CD4-positive, alpha-beta T cell treated with Interleukin-6 for 4 hours (primary cell): ENCODE data around the gene LSM14A.
"Not testable (repeated sequence)": the region's sequence is repeated elsewhere in the genome, so short reads cannot be mapped to it uniquely, and the experiment has no call there.

Experiments
- DNase-seq: peaks from one replicate; pipeline ENCODE4 v3.0.0-alpha.2; 2020; ENCODE audit warnings: mixed read lengths

The LSM14A gene

DNA sequence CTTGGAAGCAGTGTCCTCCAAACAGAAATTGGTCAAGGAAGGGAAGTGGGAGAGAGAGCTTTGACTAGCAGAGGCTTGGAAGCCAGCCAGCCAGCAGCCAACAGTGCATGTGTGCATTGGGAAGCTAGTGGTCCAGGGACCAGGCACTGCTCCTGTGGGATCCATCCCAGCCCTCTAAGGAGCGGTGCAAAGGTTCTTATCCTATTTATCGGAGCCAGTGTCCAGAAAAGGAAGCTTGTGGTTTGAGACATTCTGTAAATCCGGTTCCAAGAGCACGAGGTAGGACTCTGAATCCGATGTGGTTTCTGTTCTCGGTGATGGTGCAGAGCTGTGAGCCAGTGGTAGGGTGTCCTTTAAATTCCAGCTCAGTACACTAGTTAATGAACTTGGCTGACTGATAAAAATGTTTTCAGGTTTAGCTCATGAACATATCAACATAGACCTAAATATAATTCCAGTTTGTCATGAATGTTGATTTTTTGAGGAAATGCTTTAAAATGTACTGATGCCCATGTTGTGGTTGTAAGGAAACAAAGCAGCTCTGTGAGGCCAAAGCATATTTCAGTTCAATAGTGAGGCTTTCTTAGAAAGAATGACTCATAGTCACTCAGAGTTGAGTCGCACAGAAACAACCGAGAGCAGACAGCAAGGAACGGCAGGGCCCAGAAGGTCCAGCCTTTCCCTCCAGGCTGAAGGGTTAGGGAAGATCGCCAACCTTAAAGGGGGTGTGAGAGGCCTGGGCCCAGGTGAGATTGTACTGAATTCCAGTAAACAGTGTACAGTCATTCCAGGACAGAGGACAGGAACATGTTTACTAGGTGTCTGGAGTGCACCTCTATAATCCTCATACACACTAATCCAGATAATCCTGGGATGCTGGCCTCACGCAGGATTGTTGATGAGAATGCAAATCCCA is 60.5 kb downstream of the LSM14A start:
- peak; percentile 13 for DNase-seq

DNA sequence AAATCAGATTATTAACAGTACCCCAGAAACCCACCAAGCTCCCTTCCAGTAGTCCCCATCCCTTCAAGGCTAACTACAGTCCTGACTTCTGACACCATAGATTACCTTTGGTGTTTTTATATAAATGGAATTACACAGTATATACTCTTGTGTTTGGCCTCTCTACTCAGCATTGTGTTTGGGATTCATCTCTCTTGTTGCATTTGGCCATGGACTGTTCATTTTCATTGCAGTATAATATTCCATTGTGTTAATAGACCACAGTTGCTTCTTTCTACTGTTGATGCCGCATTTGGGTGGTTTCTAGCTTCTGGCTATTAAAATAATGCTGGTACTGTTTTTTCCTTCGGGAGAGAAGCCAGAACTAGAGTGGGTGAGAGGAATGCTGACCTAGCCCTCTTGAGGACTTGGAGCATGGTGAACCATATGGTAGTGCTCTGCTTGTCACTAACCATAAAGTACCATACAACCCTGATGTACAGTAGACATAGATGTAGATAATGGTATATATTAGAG is 63.2 kb downstream of the LSM14A start:
- DNase-seq = no peak

DNA sequence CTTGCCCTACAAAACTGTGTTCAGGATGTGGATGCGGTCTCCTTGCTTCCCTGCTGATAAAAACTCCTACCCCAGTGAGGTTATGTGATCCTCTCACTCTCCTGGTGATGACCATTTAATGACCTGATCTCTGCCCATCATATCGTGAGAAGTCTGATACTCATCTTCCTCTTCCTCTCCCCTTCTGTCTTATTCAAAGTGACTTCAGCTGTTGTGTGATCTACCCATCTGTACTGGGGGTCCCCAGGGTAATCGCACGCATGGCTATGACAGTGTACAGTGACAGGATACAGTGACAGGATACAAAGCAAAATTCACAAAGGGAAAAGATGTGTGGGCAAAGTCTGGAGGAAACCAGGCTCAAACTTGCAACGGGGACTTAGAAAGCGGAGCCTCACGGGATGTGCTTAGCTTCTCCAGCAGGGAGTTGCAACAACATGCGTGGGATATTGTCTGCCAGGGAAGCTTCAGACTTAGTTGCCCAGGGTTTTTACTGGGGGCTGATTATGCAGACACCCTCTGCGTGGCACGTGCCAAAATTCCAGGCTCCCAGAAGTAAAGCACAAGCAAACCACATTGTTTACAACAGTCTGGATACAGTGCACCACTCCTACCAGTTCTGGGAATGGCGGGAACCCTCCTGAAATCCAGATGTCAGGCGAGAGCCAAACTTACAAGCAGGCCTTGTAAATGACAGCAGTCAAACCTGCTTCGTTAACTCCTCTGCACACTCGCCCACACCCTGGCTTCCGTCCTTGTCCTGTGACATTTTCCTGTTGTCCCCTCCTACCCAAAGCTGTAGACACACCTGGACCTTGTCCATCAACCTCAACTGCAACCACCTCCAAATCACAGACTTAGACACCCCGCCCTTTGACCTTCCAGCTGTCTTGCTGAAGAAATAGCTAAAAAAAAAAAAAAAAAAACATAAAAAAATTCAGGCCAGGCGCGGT is 64.0 kb downstream of the LSM14A start:
- DNase-seq = no peak

DNA sequence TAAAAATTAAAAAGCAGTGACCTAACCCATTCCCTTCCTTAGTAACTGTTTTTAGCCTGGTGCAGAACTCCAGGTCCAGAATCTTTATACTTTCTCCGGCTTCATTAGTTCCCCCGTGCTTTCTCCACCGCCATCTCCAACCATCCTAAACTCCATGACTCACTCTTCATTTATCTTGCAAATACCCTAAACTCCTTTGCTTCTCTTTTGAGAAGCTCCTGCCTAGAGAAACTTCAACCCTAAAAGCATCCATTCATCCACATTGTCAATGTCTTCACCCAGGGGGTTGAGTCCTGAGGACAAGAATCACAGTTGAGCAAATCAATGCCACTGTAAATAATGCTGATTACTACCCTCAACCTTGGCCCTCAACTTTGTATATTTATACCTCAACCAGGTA is 65.0 kb downstream of the LSM14A start:
- DNase-seq = no peak

DNA sequence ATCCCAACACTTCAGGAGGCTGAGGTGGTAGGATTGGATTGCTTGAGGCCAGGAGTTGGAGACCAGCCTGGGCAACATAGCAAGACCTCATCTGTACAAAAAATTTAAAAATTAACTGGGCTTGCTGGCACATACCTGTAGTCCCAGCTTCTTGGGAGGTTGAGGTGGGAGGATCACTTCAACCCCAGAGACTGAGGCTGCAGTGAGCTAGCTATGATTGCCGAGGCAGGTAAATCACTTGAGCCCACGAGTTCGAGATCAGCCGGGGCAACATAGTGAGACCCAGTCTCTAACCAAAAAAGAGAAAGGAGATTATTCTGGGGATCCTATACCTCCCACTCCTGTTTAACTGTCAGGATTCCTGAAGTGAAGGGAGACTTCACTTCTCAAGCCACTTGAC is 65.6 kb downstream of the LSM14A start:
- no peak for DNase-seq

DNA sequence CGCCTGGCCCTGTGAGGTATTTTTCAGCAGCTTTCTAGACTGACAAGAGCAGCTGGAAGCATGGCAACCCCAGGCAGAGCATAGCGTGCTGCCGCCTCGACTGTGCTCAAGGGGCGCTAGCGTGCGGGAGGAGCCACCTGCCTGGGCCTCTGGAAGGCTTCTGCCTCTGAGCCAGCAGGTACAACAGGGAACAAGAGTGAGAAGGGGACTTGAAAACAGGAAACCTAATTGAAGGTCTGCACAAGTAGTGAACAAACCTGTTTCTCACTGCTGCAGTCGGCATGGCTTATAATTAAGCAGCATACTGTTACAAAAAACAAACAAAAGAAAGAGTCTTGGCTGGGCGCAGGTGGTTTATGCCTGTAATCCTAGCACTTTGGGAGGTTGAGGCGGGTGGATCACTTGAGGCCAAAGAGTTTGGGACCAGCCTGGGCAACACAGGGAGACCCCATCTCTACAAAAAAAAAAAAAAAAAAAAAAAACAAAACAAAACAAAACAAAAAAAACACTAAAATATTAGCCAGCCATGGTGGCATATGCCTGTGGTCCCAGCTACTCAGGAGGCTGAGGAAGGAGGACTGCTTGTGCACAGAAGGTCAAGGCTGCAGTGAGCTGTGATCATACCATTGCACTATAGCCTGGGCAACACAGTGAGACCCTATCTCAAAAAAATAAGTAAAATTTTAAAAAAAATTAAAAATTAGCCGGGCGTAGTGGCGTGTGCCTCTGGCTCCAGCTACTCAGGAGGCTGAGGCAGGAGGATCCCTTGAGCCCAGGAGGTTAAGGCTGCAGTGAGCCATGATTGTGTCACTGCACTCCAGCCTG is 69.4 kb downstream of the LSM14A start:
- peak; percentile 23 for DNase-seq

DNA sequence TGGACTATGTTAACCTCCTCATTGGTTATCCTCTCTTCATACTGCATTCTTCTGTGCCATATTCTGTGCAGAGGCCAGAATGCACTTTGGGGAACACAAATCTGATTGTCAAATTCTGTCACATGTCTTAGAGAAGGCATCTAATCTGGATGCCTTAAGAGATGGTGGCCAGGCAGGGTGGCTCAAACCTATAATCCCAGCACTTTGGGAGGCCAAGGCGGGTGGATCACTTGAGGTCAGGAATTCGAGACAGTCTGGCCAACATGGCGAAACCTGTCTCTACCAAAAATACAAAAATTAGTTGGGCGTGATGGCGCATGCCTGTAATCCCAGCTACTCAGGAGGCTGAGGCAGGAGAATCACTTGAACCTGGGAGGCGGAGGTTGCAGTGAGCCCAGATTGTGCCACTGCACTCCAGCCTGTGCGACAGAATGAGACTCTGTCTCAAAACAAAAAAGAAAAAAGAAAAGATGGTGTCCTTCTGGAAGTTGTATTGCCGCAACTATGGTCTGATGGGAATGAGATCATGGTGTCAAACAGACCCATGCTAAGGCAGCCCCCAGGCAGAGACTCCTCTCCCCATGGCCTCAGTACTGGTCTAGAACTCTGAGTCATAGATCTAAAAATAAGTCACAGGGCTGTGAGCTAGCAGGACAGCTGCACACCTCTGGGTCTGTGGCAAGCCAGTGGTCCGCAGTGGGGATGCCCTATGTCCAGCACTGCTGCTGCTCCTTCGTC is 71.0 kb downstream of the LSM14A start:
- DNase-seq = not testable (repeated sequence)

DNA sequence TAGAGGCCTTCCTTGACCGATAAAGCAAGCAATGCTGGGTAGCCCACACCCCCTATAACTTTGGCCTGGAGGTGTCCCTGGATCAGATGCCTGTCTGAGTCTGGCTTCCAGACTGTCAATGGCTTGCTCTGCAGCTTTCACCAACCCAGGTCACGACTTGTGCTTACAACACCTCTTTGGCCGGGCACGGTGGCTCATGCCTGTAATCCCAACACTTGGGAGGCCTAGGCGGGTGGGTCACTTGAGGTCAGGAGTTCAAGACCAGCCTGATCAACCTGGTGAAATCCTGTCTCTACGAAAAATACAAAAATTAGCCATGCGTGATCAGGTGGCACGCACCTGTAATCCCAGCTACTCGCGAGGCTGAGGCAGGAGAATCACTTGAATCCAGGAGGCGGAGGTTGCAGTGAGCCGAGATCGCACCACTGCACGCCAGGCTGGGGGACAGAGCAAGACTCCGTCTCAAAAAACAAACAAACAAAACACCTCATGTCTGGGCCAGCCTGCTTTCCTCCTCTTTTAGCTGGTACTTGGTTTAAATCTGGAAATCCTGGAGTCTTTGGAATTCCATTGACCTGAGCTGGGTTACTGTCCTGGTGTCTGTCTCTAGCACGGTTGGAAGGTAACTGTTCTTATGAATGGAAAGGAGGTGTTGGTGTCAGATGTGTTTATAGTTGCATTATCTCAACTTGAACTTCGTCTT is 71.7 kb downstream of the LSM14A start:
- DNase-seq = no peak

DNA sequence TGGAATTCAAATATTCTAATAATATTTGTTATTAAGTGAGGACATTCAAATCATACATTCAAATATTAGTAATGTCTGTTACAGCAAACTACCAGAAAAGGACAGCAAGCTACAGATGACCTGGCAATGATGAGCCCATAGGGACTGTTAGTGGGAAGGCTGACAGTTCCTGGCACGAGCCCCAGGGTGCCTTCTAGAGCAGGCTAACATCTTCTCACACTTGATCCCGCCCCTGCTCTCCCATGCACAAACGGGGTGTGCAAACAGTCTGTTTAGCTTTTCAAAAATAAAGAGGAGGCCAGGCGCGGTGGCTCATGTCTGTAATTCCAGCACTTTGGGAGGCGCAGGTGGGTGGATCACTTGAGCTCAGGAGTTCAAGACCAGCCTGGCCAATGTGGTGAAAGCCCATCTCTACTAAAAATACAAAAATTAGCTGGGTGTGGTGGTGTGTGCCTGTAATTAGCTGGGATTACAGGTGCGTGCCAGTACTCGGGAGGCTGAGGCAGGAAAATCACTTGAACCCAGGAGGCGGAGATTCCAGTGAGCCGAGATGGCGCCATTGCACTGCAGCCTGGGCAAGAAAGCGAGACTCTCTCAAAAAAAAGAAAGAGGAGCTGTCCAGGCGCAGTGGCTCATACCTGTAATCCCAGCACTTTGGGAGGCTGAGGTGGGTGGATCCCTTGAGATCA is 72.5 kb downstream of the LSM14A start:
- DNase-seq = no peak

DNA sequence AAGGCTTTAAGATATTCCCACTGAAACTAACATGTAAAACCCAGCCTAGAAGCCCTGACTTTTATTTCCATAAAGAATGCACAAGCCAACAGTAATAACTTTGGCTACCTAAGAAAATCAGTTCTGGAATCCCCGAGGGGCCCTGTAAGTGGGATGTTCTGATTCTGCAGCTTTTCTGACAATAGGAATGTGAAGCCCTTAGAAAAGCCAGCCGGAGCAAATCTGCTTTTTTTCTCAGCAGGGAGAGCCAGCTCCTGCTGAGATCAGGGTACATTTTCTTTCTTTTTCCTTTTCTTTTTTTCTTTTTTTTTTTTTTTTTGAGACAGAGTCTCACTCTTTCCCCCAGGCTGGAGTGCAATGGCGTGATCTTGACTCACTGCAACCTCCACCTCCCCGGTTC is 74.0 kb downstream of the LSM14A start:
- no peak for DNase-seq

DNA sequence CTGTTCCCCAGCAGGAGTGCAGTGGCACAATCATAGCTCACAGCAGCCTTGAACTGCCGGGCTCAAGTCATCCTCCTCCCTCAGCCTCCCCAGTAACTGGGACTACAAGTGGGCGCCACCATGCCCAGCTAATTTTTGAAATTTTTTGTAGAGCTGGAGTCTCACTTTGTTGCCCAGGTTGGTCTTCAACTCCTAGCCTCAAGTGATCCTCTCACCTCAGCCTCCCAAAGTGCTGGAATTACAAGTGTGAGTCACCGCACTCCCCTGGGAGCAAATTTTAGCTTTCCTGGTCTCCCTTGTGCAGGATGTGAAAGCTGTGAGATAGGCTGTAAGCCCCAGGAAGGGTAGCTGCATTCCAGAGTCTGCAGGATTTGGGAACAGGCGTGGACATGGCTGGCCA is 76.6 kb downstream of the LSM14A start:
- DNase-seq = no peak

DNA sequence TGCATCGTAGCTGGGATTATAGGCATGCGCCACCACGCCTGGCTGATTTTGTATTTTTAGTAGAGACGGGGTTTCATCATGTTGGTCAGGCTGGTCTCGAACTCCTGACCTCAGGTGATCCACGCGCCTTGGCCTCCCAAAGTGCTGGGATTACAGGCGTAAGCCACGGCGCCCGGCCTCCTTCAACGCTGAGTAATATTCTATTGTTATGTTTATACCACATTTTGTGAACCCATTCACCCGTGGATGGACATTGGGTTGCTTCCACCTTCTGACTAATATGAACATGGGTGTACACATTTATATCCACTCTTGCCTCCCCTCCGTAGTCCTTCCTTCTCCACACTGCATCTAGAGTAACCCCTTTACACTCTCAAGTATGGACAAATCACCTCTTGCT is 80.9 kb downstream of the LSM14A start:
- not testable (repeated sequence) for DNase-seq

DNA sequence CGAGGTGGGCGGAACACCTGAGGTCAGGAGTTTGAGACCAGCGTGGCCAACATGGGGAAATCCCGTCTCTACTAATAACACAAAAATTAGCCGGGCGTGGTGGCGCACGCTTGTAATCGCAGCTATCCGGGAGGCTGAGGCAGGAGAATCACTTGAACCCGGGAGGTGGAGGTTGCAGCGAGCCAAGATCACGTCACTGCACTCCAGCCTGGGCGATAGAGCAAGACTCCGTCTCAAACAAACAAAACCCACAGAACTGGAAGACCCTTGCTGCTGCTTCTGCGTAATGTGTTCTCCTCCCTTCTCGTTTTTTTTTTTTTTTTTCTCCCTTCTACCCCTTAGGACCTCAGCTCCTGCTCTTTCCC is 81.4 kb downstream of the LSM14A start:
- DNase-seq = not testable (repeated sequence)

DNA sequence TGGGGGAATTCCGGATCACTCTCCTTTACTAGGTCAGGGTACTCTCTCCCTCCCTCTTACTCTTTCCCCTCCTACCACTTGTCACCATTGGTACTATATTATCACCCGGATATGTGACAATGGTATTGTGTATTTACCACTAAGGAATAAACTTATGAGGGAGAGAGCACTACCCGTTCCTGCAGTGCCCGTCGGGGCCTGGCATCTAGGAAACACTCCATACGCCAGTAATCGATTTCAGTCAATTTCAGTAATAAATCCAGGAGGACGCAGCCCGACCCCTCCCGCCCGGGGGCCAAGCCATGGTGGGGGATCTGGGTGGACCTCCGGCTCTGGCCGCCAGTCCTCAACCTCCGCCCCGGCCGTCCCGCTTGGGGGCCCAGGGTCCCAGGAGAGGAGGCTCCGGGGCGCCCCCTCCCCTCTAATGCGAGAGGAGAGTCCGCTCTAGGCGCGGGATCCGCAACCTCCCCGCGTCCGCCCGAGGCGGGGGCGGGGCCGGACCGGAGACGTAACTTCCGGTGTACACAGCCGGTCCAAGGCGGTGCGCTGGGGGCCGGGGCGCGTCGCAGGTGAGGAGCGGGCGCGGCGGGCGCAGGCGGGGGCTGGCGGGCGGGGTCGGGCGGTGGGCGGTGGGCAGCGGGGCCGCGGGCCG is 81.9 kb downstream of the LSM14A start, which contains the start of gene GARRE1:
Gene GARRE1, plus strand, starts transcription at position 509 of the 652 bp plus-strand sequence. CDS start 45,920 bp downstream, outside the sequence.
- peak; percentile 92 for DNase-seq

DNA sequence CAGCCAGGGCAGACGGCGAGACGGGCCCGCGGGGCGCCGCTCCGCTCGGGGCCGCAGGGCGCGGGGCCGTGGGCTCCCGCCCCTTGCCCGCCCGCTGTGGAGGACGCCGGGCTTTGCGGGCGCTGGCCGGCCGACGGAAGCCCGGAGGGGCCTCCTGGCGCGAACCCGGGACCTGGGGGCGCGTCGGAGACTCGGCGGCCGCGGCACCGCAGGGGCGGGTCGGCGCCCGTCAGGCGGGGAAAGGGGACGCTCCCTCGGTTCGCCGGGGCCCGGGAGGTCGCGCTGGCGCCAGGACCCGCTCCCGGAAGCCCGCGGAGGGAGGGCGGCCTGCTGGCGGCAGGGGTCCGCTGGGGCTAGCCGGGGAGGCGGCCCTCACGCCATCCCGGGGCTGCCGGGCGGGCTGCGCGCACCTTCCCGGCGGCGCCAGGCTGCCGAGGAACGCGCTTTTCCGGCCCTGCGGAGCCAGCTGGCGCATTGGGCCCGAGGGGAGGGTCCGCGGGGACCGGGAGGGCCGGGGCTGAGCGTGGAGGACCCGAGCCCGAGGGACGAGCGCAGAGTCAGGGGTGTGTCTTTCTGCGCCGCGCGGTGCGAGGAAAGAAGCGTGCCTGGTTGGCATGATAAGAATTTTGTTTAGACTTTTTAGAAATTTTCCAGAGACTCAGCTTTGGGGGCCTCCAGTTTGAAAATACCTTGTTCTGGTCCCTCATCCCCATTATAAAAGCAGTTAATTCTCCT is 82.6 kb downstream of the LSM14A start:
- peak; percentile 44 for DNase-seq

DNA sequence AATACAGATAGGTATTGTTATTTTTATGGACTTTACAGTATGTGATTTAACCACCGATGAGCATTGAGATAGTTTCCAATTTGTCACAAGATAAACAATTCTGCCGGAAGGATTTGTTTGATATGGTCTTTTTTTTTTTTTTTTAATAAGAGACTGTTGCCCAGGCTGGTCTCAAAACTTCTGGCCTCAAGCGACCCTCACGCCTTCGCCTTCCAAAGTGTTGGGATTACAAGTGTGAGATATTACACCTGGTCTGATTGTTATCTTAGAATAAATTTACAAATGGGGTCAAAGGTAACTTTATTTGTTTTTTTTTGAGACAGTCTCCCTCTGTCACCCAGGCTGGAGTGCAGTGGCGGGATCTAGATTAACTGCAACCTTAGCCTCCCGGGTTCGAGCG is 83.2 kb downstream of the LSM14A start:
- no peak for DNase-seq

DNA sequence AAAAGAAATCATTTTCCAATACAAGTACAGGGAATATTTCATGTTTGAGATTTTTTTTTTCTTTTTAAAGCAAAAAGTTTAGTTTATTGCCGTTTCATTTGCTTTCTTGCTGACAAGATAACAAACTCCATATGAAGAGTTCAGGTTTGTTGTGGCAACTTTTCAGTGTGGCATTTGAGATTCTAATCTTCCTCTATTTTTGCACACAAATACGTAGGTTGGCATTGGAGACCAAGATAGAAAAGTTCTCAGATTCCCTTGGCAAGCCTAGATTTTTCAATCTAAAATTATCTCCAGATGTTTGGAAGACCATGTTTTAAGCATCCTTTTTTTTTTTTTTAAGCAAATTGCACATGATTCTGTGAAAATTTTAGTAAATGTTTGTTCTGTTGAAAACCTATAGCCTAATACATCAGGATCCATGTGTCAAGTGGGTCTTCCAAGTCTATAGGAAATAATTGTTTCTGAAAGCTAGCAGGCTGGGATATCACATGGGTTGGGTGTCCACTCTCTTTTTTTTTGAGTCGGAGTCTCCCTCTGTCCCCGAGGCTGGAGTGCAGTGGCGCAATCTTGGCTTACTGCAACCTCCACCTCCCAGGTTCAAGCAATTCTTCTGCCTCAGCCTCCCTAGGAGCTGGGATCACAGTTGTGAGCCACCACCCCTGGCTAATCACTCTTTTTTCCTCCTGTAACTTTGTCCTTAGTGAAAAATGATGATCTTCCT is 84.7 kb downstream of the LSM14A start:
- DNase-seq = no peak

DNA sequence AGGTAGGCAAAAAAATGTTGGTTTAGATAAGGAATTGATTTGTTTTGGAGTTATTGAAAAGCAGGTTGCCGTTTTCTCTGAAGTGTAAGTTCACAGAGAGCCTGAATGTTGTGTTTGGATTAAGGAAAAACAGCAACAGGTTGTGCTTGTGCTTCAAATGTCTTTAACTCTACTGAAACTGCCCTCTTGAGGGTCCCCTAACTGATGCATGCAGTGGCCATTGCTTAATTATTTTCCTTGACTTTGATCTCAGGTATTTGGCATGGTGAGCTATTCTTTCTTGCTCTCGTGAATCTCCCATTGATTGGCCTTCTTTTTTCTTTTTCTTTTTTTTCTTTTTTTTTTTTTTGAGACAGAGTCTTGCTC is 85.2 kb downstream of the LSM14A start:
- no peak for DNase-seq
